Activated CD8-positive, alpha-beta memory T cell treated with anti-CD3 and anti-CD28 coated beads, Interleukin-2, amount 50 U/mL, for 1 hour (primary cell): Measurements from ENCODE around the gene VAV2.

Source experiments
- DNase-seq: peaks from one replicate; pipeline ENCODE4 v3.0.0-alpha.2; 2020; ENCODE audit errors: extremely low read depth

The VAV2 gene

DNA sequence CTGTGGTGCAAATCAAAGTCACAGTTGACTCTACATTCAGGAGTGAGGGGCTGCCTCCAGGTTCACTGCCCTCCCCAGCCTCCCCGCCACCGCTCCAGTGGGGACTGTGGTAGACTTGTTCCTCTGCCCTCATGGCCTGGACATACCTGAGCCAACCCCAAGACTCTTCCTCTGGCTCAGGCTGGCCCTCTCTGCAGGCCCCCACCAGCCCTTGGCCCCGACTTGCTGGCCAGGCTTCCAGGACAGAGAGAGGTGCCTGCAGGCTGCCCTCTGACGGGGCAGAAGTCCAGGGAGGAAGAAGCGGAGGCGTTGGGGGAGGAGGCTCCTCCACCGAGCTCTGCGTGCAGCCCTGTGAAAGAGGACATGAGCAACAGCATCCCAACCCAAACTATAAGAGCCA, 251.2 kb downstream of the VAV2 start:
- no peak for DNase-seq

DNA sequence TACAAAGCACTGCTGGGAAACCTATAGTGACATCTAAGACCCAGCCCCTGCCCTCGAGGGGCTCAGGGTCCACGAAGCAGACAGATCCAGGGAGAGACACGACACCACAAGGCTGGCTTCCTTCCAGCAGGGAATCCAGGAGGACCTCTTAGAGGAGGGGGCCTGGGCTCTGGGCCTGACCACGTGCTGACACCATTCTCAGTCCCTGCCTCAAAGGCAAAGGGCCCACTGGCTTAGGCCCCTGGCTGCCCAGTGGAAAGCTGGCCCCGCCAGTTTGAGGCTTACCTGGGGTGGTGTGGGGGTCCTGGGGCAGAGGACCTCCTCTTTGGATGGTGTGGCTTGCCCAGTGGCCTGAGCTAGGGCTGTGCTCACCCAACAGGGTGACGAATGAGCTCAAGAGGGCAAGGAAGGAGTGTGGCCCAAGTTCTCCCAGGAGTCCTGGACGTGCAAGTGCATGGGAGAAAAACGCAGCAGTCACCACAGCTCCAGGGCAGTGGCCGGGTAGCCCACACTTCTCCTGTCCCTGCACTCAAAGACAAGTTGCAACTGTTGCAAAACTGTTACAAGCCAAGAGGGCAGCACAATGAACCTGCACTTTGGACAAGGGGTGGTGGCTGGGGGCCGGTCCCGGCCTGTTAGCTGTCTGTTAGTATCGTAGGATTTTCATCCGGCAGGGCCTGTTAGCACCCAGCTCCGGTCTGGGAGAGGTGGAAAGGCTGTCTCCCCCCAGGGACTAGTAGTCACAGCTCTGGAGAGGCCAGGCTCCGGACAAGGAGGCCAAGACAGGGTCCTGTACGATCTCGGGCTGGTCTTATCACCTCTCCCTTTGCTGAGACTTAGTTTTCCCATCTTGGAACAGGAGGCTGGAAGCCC, 252.5 kb downstream of the VAV2 start:
- no peak for DNase-seq

DNA sequence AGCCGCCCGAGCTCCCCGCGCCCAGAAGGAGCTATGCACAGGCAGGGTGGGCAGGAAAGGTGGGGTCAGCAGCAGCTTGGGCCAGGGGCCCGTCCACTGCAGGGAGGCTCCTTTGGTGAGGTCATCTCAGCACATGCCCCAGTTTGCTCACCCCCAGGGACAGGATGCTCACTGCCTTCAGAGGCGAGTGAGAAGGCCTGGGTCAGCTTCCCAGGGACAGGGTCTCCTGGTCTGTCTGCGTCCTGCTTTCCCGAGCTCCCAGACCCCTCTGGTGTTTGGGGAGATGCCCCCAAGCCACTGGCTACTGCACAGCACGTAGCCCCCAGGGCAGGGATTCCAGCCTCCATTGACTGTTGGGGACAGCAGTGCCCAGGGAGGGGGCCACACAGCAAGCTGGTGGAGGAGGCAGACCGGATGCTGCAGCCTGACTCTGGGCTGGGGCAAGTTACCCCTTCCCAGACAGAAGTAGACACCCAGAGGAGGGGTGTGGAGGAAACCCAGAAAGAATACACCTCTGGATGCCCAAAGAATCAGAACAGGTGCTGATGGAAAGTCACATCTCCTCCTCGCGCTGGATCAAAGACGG, 253.4 kb downstream of the VAV2 start:
- DNase-seq = no peak

DNA sequence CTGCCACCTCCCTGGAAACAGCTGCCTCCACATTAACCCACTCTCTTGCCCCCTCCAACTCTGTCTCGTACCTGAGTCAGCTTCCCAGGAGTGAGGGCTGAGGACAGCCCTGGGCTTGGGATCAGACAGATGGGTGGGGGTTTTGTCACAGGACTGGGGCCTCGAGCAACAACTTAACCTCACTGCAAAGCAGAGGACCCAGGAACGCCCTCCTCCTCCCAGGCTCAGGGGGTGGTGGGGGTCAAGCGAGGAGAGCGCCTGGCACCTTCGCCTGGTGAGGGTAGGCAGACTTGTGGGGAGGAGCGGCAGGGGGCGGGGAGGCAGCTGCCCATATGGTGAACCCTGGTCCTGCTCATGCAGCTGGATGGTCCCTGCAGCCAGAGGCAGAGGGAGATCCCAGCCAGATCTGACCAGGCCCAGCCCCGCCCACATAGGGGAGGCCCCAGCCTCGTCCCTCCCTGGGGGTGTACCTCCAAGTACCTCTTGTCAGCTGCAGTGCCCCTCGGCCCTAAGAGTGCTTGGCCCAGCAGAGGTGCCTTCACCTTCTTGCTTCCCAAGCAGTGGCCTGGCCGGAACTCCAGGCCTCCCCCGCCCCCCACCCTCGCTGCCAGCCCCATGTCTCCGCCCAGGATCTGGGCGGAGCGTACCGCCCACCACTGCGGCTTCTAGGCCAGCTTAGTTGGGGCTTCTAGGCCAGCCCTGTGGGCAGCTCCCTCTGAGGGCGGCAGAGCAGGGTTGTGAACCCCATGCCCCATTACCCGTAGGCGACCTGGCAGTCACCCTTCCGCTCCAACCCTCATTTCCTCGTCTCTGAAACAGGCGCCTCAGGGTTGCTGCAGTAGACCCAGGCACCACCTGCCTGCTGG, 254.1 kb downstream of the VAV2 start, which contains the start of gene SARDH:
TSS of gene SARDH (minus strand) at position 579 of the 866 bp plus-strand sequence. CDS start 4,179 bp downstream, outside the sequence.
- no peak for DNase-seq

DNA sequence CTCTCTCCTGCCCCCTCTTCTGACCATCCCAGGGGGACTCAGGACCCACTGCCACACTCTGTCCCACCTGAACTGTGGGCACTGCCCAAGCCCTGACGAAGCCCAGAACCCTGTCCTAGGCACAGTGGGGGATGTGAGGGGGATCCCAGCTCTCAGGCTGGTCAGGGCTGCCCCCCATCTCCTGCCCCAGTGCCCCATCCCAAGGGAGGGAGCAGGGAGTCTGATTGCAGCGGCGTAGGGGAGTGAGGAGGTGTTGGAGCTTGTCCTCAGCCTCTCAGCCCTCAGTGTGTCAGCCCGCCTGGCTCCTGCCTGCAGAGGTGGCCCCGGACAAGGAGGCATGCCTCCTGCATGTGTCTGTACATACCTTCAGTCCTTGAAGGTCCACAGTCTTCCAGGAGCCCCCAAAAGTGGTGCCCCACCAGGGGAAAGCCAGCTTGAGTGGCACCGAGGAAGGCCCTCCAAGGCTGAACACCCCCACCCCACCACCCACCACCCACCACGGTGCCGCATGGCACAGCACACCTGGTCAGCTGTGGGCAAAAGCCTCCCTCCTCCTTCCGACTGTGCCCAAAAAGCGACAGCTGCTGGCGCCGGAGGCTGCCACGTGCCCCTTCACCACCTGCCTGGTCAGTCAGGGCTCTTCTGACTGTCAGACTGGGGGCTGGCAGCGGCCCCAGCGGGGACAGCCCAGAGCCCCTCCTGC, 254.9 kb downstream of the VAV2 start:
- no peak for DNase-seq

DNA sequence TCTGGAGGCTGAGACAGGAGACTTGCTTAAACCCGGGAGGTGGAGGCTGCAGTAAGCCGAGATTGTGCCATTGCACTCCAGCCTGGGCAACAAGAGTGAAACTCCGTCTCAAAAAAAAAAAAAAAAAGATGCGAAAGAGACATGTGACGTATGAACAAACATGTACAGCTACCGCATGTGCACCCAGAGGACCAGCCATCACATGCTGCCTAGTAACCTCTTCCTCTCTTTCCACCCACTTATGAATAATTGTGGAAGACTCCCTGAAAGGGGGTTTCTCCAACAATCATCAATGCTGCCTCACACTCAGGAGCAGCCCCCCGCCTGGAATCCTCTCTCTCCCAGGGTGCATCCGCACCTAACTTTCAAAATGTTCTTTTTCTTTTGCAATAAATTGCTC, 256.2 kb downstream of the VAV2 start:
- no peak for DNase-seq

DNA sequence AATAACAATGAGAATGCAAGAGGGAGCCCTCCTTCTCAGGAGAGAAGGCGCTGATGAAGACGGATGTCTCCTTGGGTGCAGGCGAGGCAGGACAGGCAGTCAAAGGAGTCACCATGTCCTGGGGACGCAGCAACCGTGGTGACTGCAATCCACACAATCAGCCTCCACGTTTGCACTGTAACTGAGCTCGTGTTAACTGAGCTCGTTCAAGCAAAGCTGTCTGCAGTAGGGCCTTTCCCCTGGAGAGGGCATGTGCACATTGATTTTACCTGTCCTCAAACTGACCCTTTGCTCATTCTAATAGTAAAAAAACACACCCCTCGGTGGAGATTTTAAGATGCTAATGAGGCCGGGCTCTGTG, 256.7 kb downstream of the VAV2 start:
- no peak for DNase-seq

DNA sequence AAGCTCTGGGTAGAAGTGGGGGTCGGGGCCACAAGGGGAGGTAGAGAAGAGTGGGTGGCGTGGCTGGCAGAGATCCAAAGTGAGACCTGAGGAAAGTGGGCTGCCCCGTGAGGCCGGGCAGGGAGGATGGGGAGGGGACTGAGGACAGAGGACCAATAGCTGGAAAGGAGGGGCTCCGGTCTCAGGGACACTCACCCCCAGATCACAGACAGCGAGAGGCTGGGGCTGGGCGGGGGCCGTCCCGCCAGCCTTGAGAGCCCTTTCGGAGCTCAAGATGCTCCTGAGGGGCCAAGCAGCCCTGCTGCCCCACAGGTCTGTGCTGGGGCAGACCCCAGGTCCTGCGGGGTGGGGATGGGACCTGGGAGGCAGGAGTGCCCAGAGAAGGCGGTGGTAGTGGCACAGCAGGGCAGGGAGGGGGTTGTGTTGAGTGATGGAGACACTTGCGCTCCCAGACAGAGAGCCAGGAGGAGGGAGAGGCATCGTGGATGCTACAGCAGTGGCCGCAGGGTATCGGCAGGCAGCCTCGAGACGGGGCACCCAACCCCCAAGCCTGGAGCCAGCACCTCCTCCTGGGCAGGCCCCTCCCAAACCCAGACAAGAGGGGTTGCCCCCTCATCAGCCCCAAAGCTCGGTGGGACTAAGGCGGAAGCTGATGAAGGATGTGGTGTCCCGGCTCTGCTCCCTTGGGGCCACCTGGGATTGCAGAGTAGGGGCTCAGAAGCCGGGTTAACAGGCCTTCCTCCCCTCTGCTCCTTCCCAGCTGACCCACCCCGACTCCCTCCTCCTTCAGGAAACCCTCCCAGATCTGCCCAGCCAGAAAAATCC, 257.3 kb downstream of the VAV2 start:
- no peak for DNase-seq

DNA sequence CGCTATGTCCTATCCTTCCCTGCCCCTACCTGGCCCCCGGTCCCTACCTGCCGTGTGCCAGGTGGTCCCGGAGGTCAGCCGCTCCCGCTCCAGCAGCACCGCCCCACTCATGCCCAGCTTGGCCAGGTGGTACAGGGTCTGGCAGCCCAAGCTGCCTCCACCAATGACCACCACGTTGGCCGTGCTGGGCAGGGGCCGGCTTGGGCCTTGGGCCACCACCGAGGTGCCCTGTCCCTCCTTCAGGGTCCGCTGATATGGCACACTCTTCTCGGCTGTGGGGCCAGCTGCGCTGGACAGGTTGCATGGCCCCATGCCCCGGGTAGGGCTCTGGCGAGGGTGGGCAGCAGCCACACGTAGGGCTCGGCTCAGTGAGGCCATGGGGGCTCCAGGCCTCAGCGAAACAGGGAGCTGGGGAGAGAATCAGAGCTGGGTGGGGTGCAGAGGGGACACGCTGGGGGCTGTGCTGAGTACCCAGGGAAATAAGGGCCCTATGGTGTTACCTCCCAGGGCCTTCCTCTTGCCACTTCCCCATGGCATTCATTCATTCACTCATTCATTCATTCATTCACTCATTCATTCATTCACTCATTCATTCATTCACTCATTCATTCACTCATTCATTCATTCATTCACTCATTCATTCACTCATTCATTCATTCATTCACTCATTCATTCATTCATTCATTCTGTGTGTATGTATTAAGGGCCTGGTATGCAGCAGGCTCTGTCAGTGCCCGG, 258.2 kb downstream of the VAV2 start:
- no peak for DNase-seq

DNA sequence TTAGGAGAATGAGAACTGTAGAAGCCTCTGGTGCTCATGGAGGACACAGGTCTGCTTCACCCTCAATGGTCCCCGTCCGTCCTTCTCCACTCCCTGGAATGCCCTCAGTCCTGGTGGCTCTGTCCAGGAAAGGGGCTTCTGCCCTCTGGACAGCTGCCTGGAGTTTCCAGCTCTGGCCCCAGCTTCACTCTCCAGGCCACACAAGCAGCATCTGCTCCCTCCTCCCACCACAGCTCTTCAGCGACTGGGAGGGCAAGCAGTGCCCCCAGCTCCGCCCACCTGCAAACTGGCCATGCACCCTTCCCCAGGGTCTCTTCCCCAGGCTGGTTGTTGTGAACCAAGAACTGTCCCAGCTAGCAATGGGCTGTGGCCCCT, 258.7 kb downstream of the VAV2 start:
- no peak for DNase-seq

DNA sequence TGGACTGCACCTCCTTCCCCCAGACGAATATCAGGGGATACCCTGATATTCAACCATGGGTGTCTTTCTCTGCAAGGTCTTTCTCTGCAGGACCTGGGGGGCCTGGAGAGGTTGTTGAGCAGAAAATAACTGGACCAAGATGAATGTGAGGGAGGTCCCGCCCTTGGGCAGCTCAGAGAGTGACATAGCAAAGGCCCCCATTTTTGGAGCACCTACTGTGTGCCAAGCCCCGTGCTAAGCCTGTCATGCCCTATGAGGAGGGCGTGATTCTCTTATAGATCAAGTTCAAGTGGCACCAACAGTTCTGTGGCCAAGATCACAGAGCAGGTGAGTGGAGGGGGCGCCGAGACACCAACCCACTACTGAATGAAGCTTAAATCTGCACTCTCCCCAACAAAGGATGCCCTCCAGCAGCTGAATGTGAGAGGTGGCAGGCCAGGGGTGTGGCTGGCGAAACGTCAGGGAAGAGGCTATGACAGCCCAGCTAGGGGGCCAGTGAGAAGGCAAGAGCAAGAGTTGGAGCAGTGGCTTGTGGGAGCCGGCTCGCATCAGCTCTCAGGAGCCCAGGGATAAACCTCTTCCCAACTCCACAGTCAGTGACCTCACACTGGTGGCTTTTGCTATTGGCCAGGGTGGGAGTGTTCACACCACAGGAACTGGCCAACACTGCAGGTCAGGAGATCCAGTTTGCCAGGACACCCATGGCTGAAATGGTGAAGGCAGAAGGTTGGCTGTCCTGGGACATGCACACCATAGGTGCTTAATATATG, 259.3 kb downstream of the VAV2 start:
- DNase-seq = no peak

DNA sequence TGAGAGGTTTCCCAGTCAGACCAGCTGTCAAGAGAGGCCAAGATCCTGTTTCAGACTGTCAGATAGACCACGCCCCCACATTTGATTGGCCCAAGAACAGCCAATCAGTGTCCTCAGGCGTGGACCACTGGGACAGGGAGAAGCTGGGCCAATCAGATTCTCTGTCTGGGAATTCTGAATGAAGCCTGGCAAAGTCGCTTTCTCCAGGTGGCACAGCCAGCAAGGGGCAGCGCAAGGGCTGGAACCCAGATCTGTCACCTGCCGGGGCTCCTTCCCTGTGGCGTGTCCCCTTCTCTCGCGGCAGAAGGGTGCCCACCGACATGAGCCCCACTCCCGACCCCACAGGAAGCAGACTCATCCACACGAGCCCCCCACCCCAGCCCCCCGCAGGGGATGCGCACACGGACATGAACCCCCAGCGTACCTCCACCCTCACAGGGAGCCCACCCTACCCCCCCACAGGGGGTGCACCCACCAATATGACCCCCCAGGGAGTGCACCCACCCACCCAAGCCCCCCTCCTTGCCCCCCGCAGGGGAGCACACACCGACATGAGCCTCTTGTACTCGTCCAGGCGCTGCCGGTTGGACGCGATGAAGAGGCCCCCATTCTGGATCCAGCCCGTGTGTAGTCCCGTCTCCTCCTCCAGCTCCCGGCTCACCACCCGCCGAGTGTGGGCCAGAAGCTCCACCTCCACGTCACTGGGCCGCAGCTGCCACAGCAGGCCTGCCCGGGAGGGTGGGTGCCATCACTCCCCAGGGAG, 260.1 kb downstream of the VAV2 start:
- no peak for DNase-seq

DNA sequence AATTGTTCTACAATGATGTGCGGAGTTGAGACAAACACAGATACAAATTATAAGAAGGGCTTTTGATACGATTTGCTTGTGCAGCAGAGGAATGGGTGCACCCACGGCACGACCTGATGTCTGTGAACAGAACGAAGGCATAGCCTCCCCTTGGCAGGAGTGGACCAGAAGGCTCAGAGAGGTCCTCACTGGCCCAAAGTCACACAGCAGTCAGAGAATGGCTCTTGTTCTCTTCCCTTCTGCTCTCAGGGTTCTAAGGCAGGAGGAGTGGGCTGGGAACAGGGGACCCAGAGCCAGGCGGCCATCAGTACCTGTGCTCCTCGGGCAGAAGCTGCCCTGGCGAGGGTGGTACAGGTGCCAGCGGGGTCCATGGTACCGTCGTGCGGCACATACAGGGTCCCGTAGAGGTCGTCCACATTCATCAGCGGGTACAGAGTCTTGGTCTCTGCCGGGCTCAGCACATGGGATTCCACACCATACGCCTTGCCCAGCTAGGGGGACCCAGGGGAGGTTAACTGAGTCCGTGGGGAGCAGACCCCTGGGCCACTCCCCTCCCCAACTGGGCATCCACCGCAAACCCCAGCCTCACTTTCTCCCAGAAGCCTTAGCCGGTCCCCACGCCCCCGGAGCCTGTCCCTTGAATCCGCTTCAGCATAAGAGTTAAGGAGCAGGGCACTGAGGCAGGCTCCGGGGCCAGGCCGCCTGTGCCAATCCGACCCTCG, 261.0 kb downstream of the VAV2 start:
- no peak for DNase-seq

DNA sequence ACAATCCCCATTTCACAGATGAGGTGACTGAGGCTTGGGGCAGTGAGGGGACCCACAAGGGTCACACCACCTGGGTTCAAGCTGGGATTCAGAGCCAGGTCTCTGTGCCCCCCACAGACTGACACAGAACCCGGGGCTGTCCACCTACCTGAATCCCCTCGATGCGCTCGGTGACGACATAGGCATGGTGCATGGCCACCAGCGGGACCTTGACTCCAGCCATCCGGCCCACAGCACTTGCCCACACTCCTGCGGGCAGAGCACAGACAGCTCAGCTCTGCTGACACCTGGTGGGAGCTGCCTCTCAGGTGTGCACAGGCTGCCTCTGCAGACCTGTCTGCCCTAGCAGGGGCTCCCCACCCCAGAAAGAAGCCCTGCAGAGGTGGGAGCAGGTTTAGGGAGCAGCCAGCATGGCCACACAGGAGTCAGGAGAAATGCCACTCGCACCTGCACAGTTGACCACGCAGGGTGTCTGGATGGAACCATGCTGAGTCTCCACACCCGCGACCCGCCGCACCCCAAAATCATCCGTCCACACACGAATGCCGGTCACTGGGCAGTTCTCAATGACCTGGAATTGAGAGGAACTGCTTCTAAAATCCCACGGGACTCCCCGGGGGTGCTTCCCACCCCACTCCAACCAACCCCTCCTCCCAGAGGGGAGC, 262.4 kb downstream of the VAV2 start:
- no peak for DNase-seq

DNA sequence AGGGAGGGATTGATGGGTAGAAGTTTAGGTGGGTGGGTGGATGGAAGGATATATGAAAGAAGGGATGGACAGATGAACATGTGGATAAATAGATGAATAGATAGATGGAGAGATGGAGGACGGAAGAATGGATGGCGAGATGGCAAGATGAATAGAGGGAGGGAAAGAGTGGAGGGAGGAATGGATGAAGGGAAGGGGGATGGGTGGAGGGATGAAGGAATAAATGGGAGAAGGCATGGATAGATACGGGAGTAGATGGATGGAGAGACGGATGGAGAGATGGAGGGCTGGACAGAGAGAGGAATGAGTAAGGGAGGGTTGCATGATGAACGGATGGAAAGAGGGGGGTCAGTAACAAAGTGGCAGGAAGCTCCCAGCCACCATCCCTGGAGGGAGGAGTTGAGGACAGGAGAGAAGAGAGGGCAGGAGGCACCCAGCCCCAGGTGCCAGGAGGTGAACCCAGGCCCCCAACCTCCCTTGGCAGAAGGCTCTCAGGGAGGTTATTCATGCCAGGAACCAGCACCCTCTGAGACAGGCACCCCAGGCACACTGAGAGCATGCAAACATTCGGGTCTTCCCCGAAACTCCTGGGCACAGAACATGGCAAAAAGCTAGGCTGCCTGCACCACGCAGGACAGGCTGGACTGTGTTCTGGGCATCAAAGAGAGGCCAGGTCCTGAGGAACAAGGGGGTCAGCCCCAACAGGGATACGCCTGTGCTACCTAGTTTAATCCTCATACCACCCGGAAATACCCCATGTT, 263.1 kb downstream of the VAV2 start:
- DNase-seq = no peak

DNA sequence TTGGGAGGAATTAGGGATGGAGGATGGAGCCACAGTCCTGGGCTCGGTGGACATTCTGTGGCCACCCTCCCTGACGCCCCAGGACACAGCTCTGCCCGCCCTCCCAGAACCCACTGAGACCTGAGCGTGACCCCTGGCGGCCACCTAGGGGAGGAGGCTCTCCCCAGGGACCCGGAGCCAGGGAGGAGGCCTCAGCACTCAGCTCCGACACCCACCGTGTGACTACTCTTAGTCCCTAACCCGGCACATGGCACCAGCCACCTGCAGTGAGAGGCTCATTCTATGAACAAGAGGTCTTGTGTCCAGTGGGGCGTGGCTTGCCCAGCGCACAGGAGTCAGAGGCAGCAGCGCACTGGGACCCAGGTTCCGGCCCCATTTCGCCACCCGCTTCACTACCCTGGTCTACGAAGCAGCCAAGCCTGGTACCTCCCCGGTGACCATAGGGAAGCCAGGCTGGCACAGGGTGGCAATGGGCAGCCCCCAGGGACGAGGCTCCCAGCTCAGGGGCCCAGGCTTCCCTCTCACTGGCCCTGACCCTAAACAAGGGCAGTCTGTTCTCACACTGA, 264.2 kb downstream of the VAV2 start:
- DNase-seq = no peak
